IMR-90 (cell line): ENCODE results near the gene COX6B1. TPM values are rescaled to one million over a fixed set of nuclear protein-coding genes. Genes with fewer than 3 reads are reported as not detected.

Source experiments
- ATAC-seq: fragments of 200-7000 bp; cut with Tn5 transposase; 2 replicates; pipeline ENCODE4 v1.9.1; 2020; ENCODE audit warnings: low read depth, mild to moderate bottlenecking, moderate library complexity
- BruUV-seq: library from RNA; stranded (reverse); fragments of 400-500 nt; replicated peaks from 2 replicates; lab custom pipeline; 2021; lab: Mats Ljungman, UMichigan
- CTCF ChIA-PET: fragments of 300-600 bp; formaldehyde crosslinking; extraction: SDS; loops from one replicate; lab custom pipeline; 2021; ENCODE audit warnings: antibody characterized with exemption; lab: Yijun Ruan, JAX
- POLR2A ChIA-PET: fragments of 300-600 bp; sonication (Branson Sonifier 250); formaldehyde crosslinking; loops from one replicate; lab custom pipeline; 2022; ENCODE audit warnings: antibody characterized with exemption; ENCODE audit not compliant: unreplicated experiment; lab: Charles Lee
- DNase-seq: peaks from one replicate; pipeline ENCODE4 v3.0.0; 2013
- H2AFZ ChIP-seq: replicated peaks from 2 replicates; pipeline ENCODE3; 2013; ENCODE audit warnings: low read length, mild to moderate bottlenecking; ENCODE audit not compliant: poor library complexity
- H2AK5ac ChIP-seq: 2 replicates; pipeline ENCODE4 v1.6.1; 2013; ENCODE audit warnings: low read depth, low read length, inconsistent platforms
- H2AK9ac ChIP-seq: replicated peaks from 2 replicates; pipeline ENCODE3; 2013; ENCODE audit warnings: mild to moderate bottlenecking, low read depth, low read length, moderate library complexity; ENCODE audit not compliant: poor library complexity
- H2BK120ac ChIP-seq: 2 replicates; pipeline ENCODE4 v1.6.1; 2013; ENCODE audit warnings: low read depth, low read length, inconsistent platforms
- H2BK15ac ChIP-seq: 3 replicates; pipeline ENCODE4 v1.6.1; 2013; ENCODE audit warnings: low read depth, low read length, inconsistent platforms
- H2BK20ac ChIP-seq: 2 replicates; pipeline ENCODE4 v1.6.1; 2013; ENCODE audit warnings: low read depth, mild to moderate bottlenecking, inconsistent platforms, low read length, moderate library complexity
- H2BK5ac ChIP-seq: 2 replicates; pipeline ENCODE4 v1.6.1; 2013; ENCODE audit warnings: mild to moderate bottlenecking, low read depth, low read length, inconsistent platforms; ENCODE audit not compliant: poor library complexity, severe bottlenecking
- H3K14ac ChIP-seq: replicated peaks from 2 replicates; pipeline ENCODE4 v1.6.1; 2013; ENCODE audit warnings: low read depth, low read length, inconsistent platforms
- H3K18ac ChIP-seq: 2 replicates; pipeline ENCODE4 v1.6.1; 2013; ENCODE audit warnings: low read depth, low read length, control low read depth
- H3K23ac ChIP-seq: 2 replicates; pipeline ENCODE4 v1.6.1; 2013; ENCODE audit warnings: low read depth, low read length, inconsistent platforms
- H3K27ac ChIP-seq: 2 replicates; pipeline ENCODE4 v1.5.1; 2013; ENCODE audit warnings: mild to moderate bottlenecking, control low read depth, low read length; ENCODE audit not compliant: insufficient read depth
- H3K27me3 ChIP-seq: 2 replicates; pipeline ENCODE4 v1.6.1; 2013; ENCODE audit warnings: low read length; ENCODE audit not compliant: control insufficient read depth, insufficient read depth
- H3K36me3 ChIP-seq: 2 replicates; pipeline ENCODE4 v1.6.1; 2013; ENCODE audit warnings: low read length, mixed read lengths; ENCODE audit not compliant: control insufficient read depth, insufficient read depth
- H3K4ac ChIP-seq: 2 replicates; pipeline ENCODE4 v1.6.1; 2013; ENCODE audit warnings: low read depth, low read length, inconsistent platforms
- H3K4me1 ChIP-seq: 2 replicates; pipeline ENCODE4 v1.6.1; 2013; ENCODE audit warnings: low read length, mixed read lengths; ENCODE audit not compliant: control insufficient read depth, insufficient read depth
- H3K4me2 ChIP-seq: 2 replicates; pipeline ENCODE4 v1.6.1; 2013; ENCODE audit warnings: low read depth, mild to moderate bottlenecking, control low read depth, low read length, moderate library complexity
- H3K4me3 ChIP-seq: 2 replicates; pipeline ENCODE4 v1.5.1; 2013; ENCODE audit warnings: low read depth, mild to moderate bottlenecking, control low read depth, low read length, moderate library complexity; ENCODE audit not compliant: insufficient read depth
- H3K56ac ChIP-seq: 2 replicates; pipeline ENCODE4 v1.6.1; 2013; ENCODE audit warnings: low read length, inconsistent platforms; ENCODE audit not compliant: insufficient read depth; ENCODE audit errors: extremely low read depth
- H3K79me1 ChIP-seq, 2 experiments: 2 replicates each; pipeline ENCODE4 v1.6.1; 2013; ENCODE audit warnings: low read length in 2 of 2, inconsistent platforms in 1 of 2, low read depth in 1 of 2
- H3K9ac ChIP-seq: 2 replicates; pipeline ENCODE4 v1.6.1; 2013; ENCODE audit warnings: low read depth, low read length, control low read depth
- H3K9me1 ChIP-seq: 2 replicates; pipeline ENCODE4 v1.6.1; 2013; ENCODE audit warnings: low read length, inconsistent platforms; ENCODE audit not compliant: insufficient read depth
- H3K9me3 ChIP-seq: 2 replicates; pipeline ENCODE4 v1.6.1; 2013; ENCODE audit warnings: low read length; ENCODE audit not compliant: control insufficient read depth, insufficient read depth
- H4K20me1 ChIP-seq: 2 replicates; pipeline ENCODE4 v1.6.1; 2013; ENCODE audit warnings: low read length, inconsistent platforms; ENCODE audit not compliant: insufficient read depth
- H4K5ac ChIP-seq: 2 replicates; pipeline ENCODE4 v1.6.1; 2013; ENCODE audit warnings: mild to moderate bottlenecking, low read depth, low read length, control low read depth
- H4K8ac ChIP-seq, 2 experiments: 2 replicates each; pipeline ENCODE4 v1.6.1; 2013; ENCODE audit warnings: low read depth in 2 of 2, low read length in 2 of 2, control low read depth in 1 of 2, inconsistent platforms in 1 of 2
- H4K91ac ChIP-seq: 2 replicates; pipeline ENCODE4 v1.6.1; 2013; ENCODE audit warnings: low read depth, low read length, inconsistent platforms; ENCODE audit not compliant: insufficient read depth
- BHLHE40 ChIP-seq: fragments of 150-350 bp; IDR thresholded peaks from 2 replicates; pipeline ENCODE4 v1.6.1; 2016; ENCODE audit warnings: mild to moderate bottlenecking, low read depth, low read length
- FOS ChIP-seq: fragments of 150-350 bp; IDR thresholded peaks from 2 replicates; pipeline ENCODE4 v1.6.1; 2016; ENCODE audit warnings: low read depth, low read length
- MAFK ChIP-seq: IDR thresholded peaks from 2 replicates; pipeline ENCODE4 v1.6.1; 2012; ENCODE audit warnings: low read depth, low read length, improper control_type of control experiment
- MAZ ChIP-seq: IDR thresholded peaks from 2 replicates; pipeline ENCODE4 v1.6.1; 2012; ENCODE audit warnings: low read depth, mild to moderate bottlenecking, low read length, improper control_type of control experiment, moderate library complexity, borderline replicate concordance
- MXI1 ChIP-seq: IDR thresholded peaks from 2 replicates; pipeline ENCODE4 v1.6.1; 2012; ENCODE audit warnings: low read depth, mild to moderate bottlenecking, low read length, moderate library complexity, borderline replicate concordance
- POLR2A ChIP-seq: IDR thresholded peaks from 2 replicates; pipeline ENCODE4 v1.6.1; 2012; ENCODE audit warnings: mild to moderate bottlenecking, low read depth, low read length
- RCOR1 ChIP-seq: IDR thresholded peaks from 2 replicates; pipeline ENCODE4 v1.6.1; 2012; ENCODE audit warnings: mild to moderate bottlenecking, low read length, improper control_type of control experiment; ENCODE audit not compliant: insufficient replicate concordance
- SMC3 ChIP-seq: fragments of 150-350 bp; IDR thresholded peaks from 2 replicates; pipeline ENCODE4 v1.6.1; 2016; ENCODE audit warnings: low read depth, mild to moderate bottlenecking, antibody characterized with exemption, low read length, moderate library complexity
- WGBS, 2 experiments: methylation state at CpG; one replicate each; pipeline versions ENCODE4 v1.1.5 to v1.1.7; 2013; ENCODE audit warnings: missing lambda C conversion rate in 2 of 2; ENCODE audit not compliant: insufficient read length in 1 of 2; ENCODE audit errors: extremely low coverage in 2 of 2; 5-methylcytosine and 5-hydroxymethylcytosine counted together
- dilution Hi-C: fragments of 300-500 bp; cut with HindIII; formaldehyde crosslinking; loops from one replicate; pipeline ENCODE4 v1.14.3; 2018; ENCODE audit warnings: low sequenced_read_pairs; ENCODE audit not compliant: unreplicated experiment
- in situ Hi-C: fragments of 300-500 bp; cut with MboI; formaldehyde crosslinking; loops from 3 replicates; pipeline ENCODE4 v1.14.3; 2019; ENCODE audit warnings: low sequenced_read_pairs, inconsistent platforms, mixed read lengths
- intact Hi-C: fragments of 100-400 bp; cut with micrococcal nuclease; formaldehyde crosslinking; loops from 2 replicates; pipeline ENCODE4 v1.10.0; 2022
- polyA plus RNA-seq, 3 experiments: library from polyadenylated mRNA; depleted of rRNA; stranded (reverse); fragments of >200 nt; gene quantifications; 2 replicates each; pipeline ENCODE4 v1.2.3, GENCODE V29; 2012; ENCODE audit warnings: low replicate concordance in 1 of 3
- total RNA-seq: library from RNA; depleted of rRNA; stranded (reverse); fragments of >200 nt; gene quantifications from 2 replicates; pipeline ENCODE4 v1.2.3, GENCODE V29; 2012

COX6B1 gene
- total and polyA plus RNA-seq, 2 of the 4 experiments (the other 2 are of a cell fraction) = 914 to 983 TPM

DNA sequence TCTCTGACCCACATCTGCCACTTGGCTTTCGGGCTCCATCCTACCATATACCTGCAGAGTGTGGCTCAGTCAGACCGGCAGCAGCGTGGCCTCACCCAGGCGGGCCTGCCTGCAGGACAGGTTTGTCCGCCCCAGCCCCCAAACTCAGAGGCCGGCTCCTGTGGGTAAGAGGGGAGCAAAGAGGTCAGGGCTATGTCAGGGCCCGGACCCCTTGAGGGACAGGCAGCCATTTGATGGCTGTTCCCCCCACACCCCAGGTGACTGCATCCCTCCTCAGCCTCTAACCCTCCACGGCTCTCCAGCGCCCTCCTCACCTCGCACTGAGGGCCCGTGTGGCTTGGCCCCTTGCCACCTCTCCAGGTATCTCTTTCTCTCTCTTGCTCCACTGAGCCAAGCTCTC lies 43.9 kb downstream of the COX6B1 start:
- no peak overlapping the region for H3K27ac ChIP-seq
- no peak overlapping the region for H2BK20ac ChIP-seq
- no peak overlapping the region for H2BK5ac ChIP-seq
- H3K4me3 ChIP-seq = no peak overlapping the region
- ATAC-seq = no peak
- H4K8ac ChIP-seq = no peak overlapping the region
- no peak for DNase-seq
- ChIA-PET CTCF (interaction anchor here (0.6 to 0.7 kb wide), 3 partner anchors 28 to 222 kb away, joined by 3 to 6 read pairs (median 3); no protein-coding TSS in a partner anchor), POLR2A (no interaction called here)
- no peak overlapping the region for H4K5ac ChIP-seq
- peaks cover 3% of the 10 kb centered on the region; the same call in 1 of the 2 replicates for H3K4me1 ChIP-seq
- H3K14ac ChIP-seq = no peak overlapping the region
- H4K91ac ChIP-seq = no peak overlapping the region
- no peaks in the 10 kb centered on the region for H4K20me1 ChIP-seq
- H3K4ac ChIP-seq = no peak overlapping the region
- peaks cover 2% of the 10 kb centered on the region; the same call in 1 of the 2 replicates for H3K27me3 ChIP-seq
- intact Hi-C loops = no loop called here
- dilution Hi-C loops = no loop called here
- H3K56ac ChIP-seq = no peak overlapping the region
- H2BK15ac ChIP-seq = no peak overlapping the region
- no peaks in the 10 kb centered on the region for H3K79me1 ChIP-seq
- BruUV-seq = no TSS peak
- H3K36me3 ChIP-seq = no peaks in the 10 kb centered on the region
- H2AFZ ChIP-seq = no peak overlapping the region
- in situ Hi-C loops = no loop called here
- no peak overlapping the region for H3K18ac ChIP-seq
- no peak overlapping the region for H2AK5ac ChIP-seq
- H3K9ac ChIP-seq = no peak overlapping the region
- no peak overlapping the region for H2AK9ac ChIP-seq
- H3K4me2 ChIP-seq = no peak overlapping the region
- H3K9me1 ChIP-seq = no peaks in the 10 kb centered on the region
- no CpG with 5 or more reads among the region's 11 CpGs for WGBS, 2 experiments
- H3K9me3 ChIP-seq = no peaks in the 10 kb centered on the region
- no peak overlapping the region for H2BK120ac ChIP-seq
- no peak for TF ChIP-seq BHLHE40
- no peak for TF ChIP-seq MAZ
- TF ChIP-seq FOS = no peak
- TF ChIP-seq MAFK = no peak
- no peak for TF ChIP-seq POLR2A
- no peak for TF ChIP-seq RCOR1
- TF ChIP-seq SMC3 = no peak
- no peak for TF ChIP-seq MXI1
- no peak overlapping the region for H3K23ac ChIP-seq
